ENCODE results near the gene PVR.

GRCh38 chr19:44653343-44653742, 9.6 kb downstream of the PVR start:
- TF ChIP-seq CTCF (IDR thresholded peaks at IDR 0.05) (no peak), EP300 (IDR thresholded peaks at IDR 0.05) (no peak), POLR2A (IDR thresholded peaks at IDR 0.05) (no peak)

Data from sigmoid colon (tissue), 4 donors.